HepG2 (cell line): Measurements from ENCODE around the gene CFD. TPM values are rescaled to one million over a fixed set of nuclear protein-coding genes. Genes with fewer than 3 reads are reported as not detected.
A peak's percentile ranks its signal among the peaks of the same experiment; 100 is the strongest.

Source experiments
- BRCA1 ChIP-seq: sonication (generic); formaldehyde crosslinking; IDR thresholded peaks from 2 replicates; pipeline ENCODE4 v1.4.0; 2020; ENCODE audit warnings: missing genetic modification reagents
- BRD4 ChIP-seq: sonication (generic); formaldehyde crosslinking; IDR thresholded peaks from 2 replicates; pipeline ENCODE4 v1.4.0; 2020; ENCODE audit warnings: missing genetic modification reagents
- FOSL2 ChIP-seq: sonication (generic); formaldehyde crosslinking; IDR thresholded peaks from 2 replicates; pipeline ENCODE4 v1.4.0; 2020; ENCODE audit warnings: missing genetic modification reagents
- FOXK2 ChIP-seq: fragments of 450-650 bp; IDR thresholded peaks from 2 replicates; pipeline ENCODE4 v1.6.1; 2016
- MAZ ChIP-seq, 2 experiments: sonication (generic) in 1 of 2; formaldehyde crosslinking in 1 of 2; IDR thresholded peaks; 2 replicates each; pipeline versions ENCODE4 v1.5.0 to v1.6.1; 2012 to 2020; ENCODE audit warnings: low read depth in 2 of 2, mild to moderate bottlenecking in 2 of 2, borderline replicate concordance in 1 of 2, improper control_type of control experiment in 1 of 2, low read length in 1 of 2, missing genetic modification reagents in 1 of 2, moderate library complexity in 1 of 2
- NCOA5 ChIP-seq: sonication (generic); formaldehyde crosslinking; IDR thresholded peaks from 2 replicates; pipeline ENCODE4 v1.4.0; 2020; ENCODE audit warnings: missing genetic modification reagents
- NFATC3 ChIP-seq: sonication (generic); formaldehyde crosslinking; IDR thresholded peaks from 2 replicates; pipeline ENCODE4 v1.5.1; 2020; ENCODE audit warnings: mild to moderate bottlenecking, missing genetic modification reagents
- NONO ChIP-seq, 2 experiments: fragments of 450-650 bp in 1 of 2; sonication (generic) in 1 of 2; formaldehyde crosslinking in 1 of 2; IDR thresholded peaks in 1 of 2; conservative IDR thresholded peaks in 1 of 2; 2 replicates each; pipeline versions ENCODE4 v1.6.1 to v1.8.0; 2017 to 2022; ENCODE audit warnings: mild to moderate bottlenecking in 1 of 2, missing genetic modification reagents in 1 of 2, moderate library complexity in 1 of 2
- RAD21 ChIP-seq: fragments of 450-650 bp; formaldehyde crosslinking; IDR thresholded peaks from 2 replicates; pipeline ENCODE4 v1.5.0; 2020; ENCODE audit warnings: mild to moderate bottlenecking
- RFXAP ChIP-seq: sonication (generic); formaldehyde crosslinking; IDR thresholded peaks from 2 replicates; pipeline ENCODE4 v1.4.0; 2020; ENCODE audit warnings: missing genetic modification reagents, borderline replicate concordance
- SIN3B ChIP-seq: fragments of 150-350 bp; IDR thresholded peaks from 2 replicates; pipeline ENCODE4 v1.6.1; 2014; ENCODE audit warnings: low read length
- SP4 ChIP-seq: sonication (generic); formaldehyde crosslinking; IDR thresholded peaks from 2 replicates; pipeline ENCODE4 v1.8.1; 2023; ENCODE audit warnings: mild to moderate bottlenecking, missing genetic modification reagents
- TBL1XR1 ChIP-seq: fragments of 150-350 bp; IDR thresholded peaks from 2 replicates; pipeline ENCODE4 v1.6.1; 2014; ENCODE audit warnings: borderline replicate concordance, low read length; ENCODE audit not compliant: partially characterized antibody
- TFE3 ChIP-seq: IDR thresholded peaks from 2 replicates; pipeline ENCODE4 v1.6.1; 2016
- TSC22D2 ChIP-seq: sonication (generic); formaldehyde crosslinking; IDR thresholded peaks from 2 replicates; pipeline ENCODE4 v1.5.1; 2020; ENCODE audit warnings: missing genetic modification reagents, mild to moderate bottlenecking, borderline replicate concordance
- ZNF234 ChIP-seq: sonication (generic); formaldehyde crosslinking; conservative IDR thresholded peaks from 2 replicates; pipeline ENCODE4 v1.5.1; 2020; ENCODE audit warnings: mild to moderate bottlenecking, missing genetic modification reagents
- ZNF343 ChIP-seq: sonication (generic); formaldehyde crosslinking; IDR thresholded peaks from 2 replicates; pipeline ENCODE4 v1.4.0; 2020; ENCODE audit warnings: mild to moderate bottlenecking, missing genetic modification reagents
- ZNF407 ChIP-seq: sonication (generic); formaldehyde crosslinking; IDR thresholded peaks from one replicate; pipeline ENCODE4 v1.5.1; 2020; ENCODE audit warnings: mild to moderate bottlenecking, missing genetic modification reagents; ENCODE audit errors: not compliant biosample characterization
- ZNF543 ChIP-seq: sonication (generic); formaldehyde crosslinking; IDR thresholded peaks from 2 replicates; pipeline ENCODE4 v1.4.0; 2020; ENCODE audit warnings: mild to moderate bottlenecking, missing genetic modification reagents
- polyA plus RNA-seq, 8 experiments: library from polyadenylated mRNA; depleted of rRNA in 3 of 8; stranded (reverse) in 7 of 8; unstranded in 1 of 8; fragments of >200 nt; fragmentation: Illumina TruSeq in 4 of 8; extraction: Trizol in 4 of 8; gene quantifications; 2 replicates each; pipeline versions ENCODE4 v1.2.1 to v1.2.3, GENCODE V29; 2011 to 2016; ENCODE audit warnings: low read depth in 4 of 8, missing spikeins in 1 of 8, mixed read lengths in 1 of 8; ENCODE audit not compliant: insufficient read depth in 1 of 8
- total RNA-seq, 5 experiments: library from RNA; depleted of rRNA; stranded (reverse); fragments of >200 nt; fragmentation: Illumina TruSeq; extraction: Trizol; gene quantifications; 2 replicates each; pipeline ENCODE4 v1.2.3, GENCODE V29; 2016; ENCODE audit warnings: low read depth in 1 of 5

CFD gene
- total and polyA plus RNA-seq, 2 of the 13 experiments (the other 11 are each of a cell fraction or from before 2014, with no cell fraction given): 2.3 to 4.6 TPM

- TF ChIP-seq TFE3 (CRISPR knock-in tag): no peak
- TF ChIP-seq BRCA1 (CRISPR knock-in tag): no peak
- TF ChIP-seq NCOA5: no peak
- TF ChIP-seq RAD21 (CRISPR knock-in tag): peak; percentile 59
- TF ChIP-seq ZNF543 (CRISPR knock-in tag): no peak
- peak; percentile 75; the same call in 1 of the 2 replicates for TF ChIP-seq SP4 (CRISPR knock-in tag)
- no peak for TF ChIP-seq NFATC3
- no peak for TF ChIP-seq ZNF234 (CRISPR knock-in tag)
- no peak for TF ChIP-seq BRD4 (CRISPR knock-in tag)
- TF ChIP-seq NONO (IDR thresholded peaks at IDR 0.05): no peak
- peak; percentile 73 for TF ChIP-seq NONO (CRISPR knock-in tag; conservative IDR thresholded peaks at IDR 0.05)
- 0 out of 2 replicates have a peak, but pooled peaks have one; percentile 58 for TF ChIP-seq RFXAP (CRISPR knock-in tag)
- no peak for TF ChIP-seq FOSL2 (CRISPR knock-in tag)
- TF ChIP-seq MAZ (IDR thresholded peaks at IDR 0.05; ENCODE audit: borderline replicate concordance, low read depth, low read length): peak; percentile 16; the same call in 1 of the 2 replicates
- peak; percentile 68 for TF ChIP-seq MAZ (CRISPR knock-in tag; IDR thresholded peaks at IDR 0.05; ENCODE audit: low read depth)
- TF ChIP-seq ZNF343 (CRISPR knock-in tag): no peak
- TF ChIP-seq ZNF407 (CRISPR knock-in tag): no peak
- TF ChIP-seq TBL1XR1: peak; percentile 37
- no peak for TF ChIP-seq FOXK2
- TF ChIP-seq SIN3B: no peak
- TF ChIP-seq TSC22D2 (CRISPR knock-in tag): no peak
Observed at GRCh38 chr19:892894-893689, 33.6 kb downstream of the CFD start, which contains the start of the genes MED16 and RNU6-9 (continued).
